ENCODE measurements around the gene UBE2O.
"Not testable (repeated sequence)": the region's sequence is repeated elsewhere in the genome, so short reads cannot be mapped to it uniquely, and the experiment has no call there.

Gene UBE2O

GRCh38 chr17:76353004-76353598 is 99.9 kb downstream of the UBE2O start:
- peak overlapping the region; percentile 92 for H3K4me2 ChIP-seq (ENCODE audit: low read length)
- peak overlapping the region; percentile 96 for H2AFZ ChIP-seq
- peak overlapping the region; percentile 93 for H3K27ac ChIP-seq
- H3K4me3 ChIP-seq (ENCODE audit: low read depth, low read length): peak overlapping the region; percentile 81
- peaks cover 14% of the 10 kb centered on the region for H3K79me2 ChIP-seq
- no peaks in the 10 kb centered on the region for H3K4me1 ChIP-seq
- no peak for TF ChIP-seq CTCF (IDR thresholded peaks at IDR 0.05)
- no peaks in the 10 kb centered on the region for H3K36me3 ChIP-seq (ENCODE audit: control insufficient read depth, insufficient read depth, low read length)
- H3K27me3 ChIP-seq (ENCODE audit: control insufficient read depth, insufficient read depth, low read length): no peaks in the 10 kb centered on the region
- peak overlapping the region; percentile 69 for H3K9ac ChIP-seq
- H3K9me3 ChIP-seq (ENCODE audit: control insufficient read depth, low read length): no peaks in the 10 kb centered on the region

- no peak overlapping the region for H2AFZ ChIP-seq
- peak overlapping the region; percentile 43 for H3K4me3 ChIP-seq (ENCODE audit: low read depth, low read length)
- peak overlapping the region; percentile 59 for H3K4me2 ChIP-seq (ENCODE audit: low read length)
- no peak for TF ChIP-seq CTCF (IDR thresholded peaks at IDR 0.05)
- no peaks in the 10 kb centered on the region for H3K9me3 ChIP-seq (ENCODE audit: control insufficient read depth, low read length)
- no peaks in the 10 kb centered on the region for H3K4me1 ChIP-seq
- H3K9ac ChIP-seq: no peak overlapping the region
- H3K27ac ChIP-seq: no peak overlapping the region
- peaks cover 17% of the 10 kb centered on the region for H3K79me2 ChIP-seq
- no peaks in the 10 kb centered on the region for H3K27me3 ChIP-seq (ENCODE audit: control insufficient read depth, insufficient read depth, low read length)
- H3K36me3 ChIP-seq (ENCODE audit: control insufficient read depth, insufficient read depth, low read length): no peaks in the 10 kb centered on the region
Observed at GRCh38 chr17:76351526-76352071, 101.4 kb downstream of the UBE2O start.

GRCh38 chr17:76350463-76350862 is 102.5 kb downstream of the UBE2O start:
- Histone ChIP-seq H3K9ac (no peak overlapping the region), H3K4me3 (ENCODE audit: low read depth, low read length) (no peak overlapping the region), H3K4me1 (no peaks in the 10 kb centered on the region), H2AFZ (no peak overlapping the region), H3K27me3 (ENCODE audit: control insufficient read depth, insufficient read depth, low read length) (no peaks in the 10 kb centered on the region), H3K4me2 (ENCODE audit: low read length) (no peak overlapping the region), H3K36me3 (ENCODE audit: control insufficient read depth, insufficient read depth, low read length) (no peaks in the 10 kb centered on the region), H3K27ac (no peak overlapping the region), H3K9me3 (ENCODE audit: control insufficient read depth, low read length) (no peaks in the 10 kb centered on the region), H3K79me2 (peaks cover 20% of the 10 kb centered on the region)
- no peak for TF ChIP-seq CTCF (IDR thresholded peaks at IDR 0.05)

GRCh38 chr17:76346936-76347335 is 106.0 kb downstream of the UBE2O start:
- not testable (repeated sequence) for H3K27me3 ChIP-seq (ENCODE audit: control insufficient read depth, insufficient read depth, low read length); H3K36me3 ChIP-seq (ENCODE audit: control insufficient read depth, insufficient read depth, low read length); H3K4me1 ChIP-seq; H3K27ac ChIP-seq; H3K4me3 ChIP-seq (ENCODE audit: low read depth, low read length); H3K4me2 ChIP-seq (ENCODE audit: low read length); H2AFZ ChIP-seq; H3K9me3 ChIP-seq (ENCODE audit: control insufficient read depth, low read length); H3K9ac ChIP-seq
- peaks cover 14% of the 10 kb centered on the region for H3K79me2 ChIP-seq

- H3K4me1 ChIP-seq: no peaks in the 10 kb centered on the region
- H3K27me3 ChIP-seq (ENCODE audit: control insufficient read depth, insufficient read depth, low read length): no peaks in the 10 kb centered on the region
- no peak overlapping the region for H3K9ac ChIP-seq
- H2AFZ ChIP-seq: no peak overlapping the region
- no peaks in the 10 kb centered on the region for H3K9me3 ChIP-seq (ENCODE audit: control insufficient read depth, low read length)
- H3K4me3 ChIP-seq (ENCODE audit: low read depth, low read length): no peak overlapping the region
- no peak for TF ChIP-seq CTCF (IDR thresholded peaks at IDR 0.05)
- H3K36me3 ChIP-seq (ENCODE audit: control insufficient read depth, insufficient read depth, low read length): no peaks in the 10 kb centered on the region
- peaks cover 8% of the 10 kb centered on the region for H3K79me2 ChIP-seq
- H3K4me2 ChIP-seq (ENCODE audit: low read length): no peak overlapping the region
- no peak overlapping the region for H3K27ac ChIP-seq
Observed at GRCh38 chr17:76345377-76345974, 107.5 kb downstream of the UBE2O start.
